ENCODE data around the gene ATAT1. TPM values are rescaled to one million over a fixed set of nuclear protein-coding genes. Genes with fewer than 3 reads are reported as not detected.

ATAT1 gene
- total and polyA plus RNA-seq, 2 of the 4 experiments (the other 2 are of a cell fraction) = 5.6 to 15.5 TPM

GRCh38 chr6:30678964-30679726 is 52.5 kb downstream of the ATAT1 start (continued):
- TF ChIP-seq ELK1 (IDR thresholded peaks at IDR 0.05; ENCODE audit: borderline replicate concordance, low read depth, low read length) = no peak
